Measurements from ENCODE around the gene EPB41L4A.

The EPB41L4A gene

DNA sequence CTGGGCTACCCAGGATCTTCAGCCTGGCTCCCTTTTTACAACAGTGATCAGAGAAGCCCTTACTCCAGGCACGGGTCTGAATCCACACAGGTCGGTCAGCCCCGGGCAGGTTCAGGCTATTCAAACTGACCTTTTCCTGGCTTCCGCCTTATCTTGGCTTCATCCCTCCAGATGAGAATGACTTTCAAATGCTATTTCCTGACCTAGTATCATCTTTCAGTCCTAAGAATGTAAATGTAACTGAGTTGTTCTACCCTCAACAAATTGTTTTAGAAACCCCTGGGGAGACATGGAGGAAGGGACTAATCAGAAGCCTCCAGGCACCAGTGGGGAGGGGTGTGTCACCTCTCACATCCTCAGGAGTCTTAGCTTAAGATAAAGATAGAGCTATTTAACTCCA is 213.2 kb downstream of the EPB41L4A start:
- Histone ChIP-seq H3K27ac (ENCODE audit: low read depth, low read length) (peak overlapping the region; percentile 95), H2BK15ac (replicated peaks; ENCODE audit: low read depth) (no peak overlapping the region), H3K9ac (ENCODE audit: low read length) (peak overlapping the region; percentile 18), H3K79me2 (ENCODE audit: control insufficient read depth, insufficient read depth, low read length) (no peaks in the 10 kb centered on the region), H3K4me3 (ENCODE audit: low read length) (no peak overlapping the region), H4K8ac (ENCODE audit: low read depth, low read length) (no peak overlapping the region), H3K27me3 (ENCODE audit: insufficient read depth, low read length, poor library complexity) (no peaks in the 10 kb centered on the region), H2BK5ac (ENCODE audit: low read length) (peak overlapping the region; percentile 75), H3K4me1 (ENCODE audit: control insufficient read depth, low read depth, low read length) (peaks cover 8% of the 10 kb centered on the region), H3K56ac (ENCODE audit: low read length) (peak overlapping the region; percentile 69), H4K5ac (ENCODE audit: low read length) (no peak overlapping the region), H3K18ac (ENCODE audit: low read length) (peak overlapping the region; percentile 97), H2AK5ac (ENCODE audit: low read length) (no peak overlapping the region), H3K4me2 (ENCODE audit: low read length) (no peak overlapping the region), H3K36me3 (ENCODE audit: control insufficient read depth, insufficient read depth, low read length) (no peaks in the 10 kb centered on the region), H3K4ac (ENCODE audit: low read depth, low read length) (peak overlapping the region; percentile 79), H2BK120ac (ENCODE audit: low read depth, low read length) (no peak overlapping the region), H3K23ac (ENCODE audit: low read length) (no peak overlapping the region), H3K79me1 (ENCODE audit: low read length) (no peaks in the 10 kb centered on the region)
- peak; percentile 98 for DNase-seq
- WGBS (ENCODE audit: extremely low coverage, insufficient coverage, low lambda C conversion rate) = no CpG with 5 or more reads among the region's 4 CpGs

- Histone ChIP-seq H2AK5ac (ENCODE audit: low read length) (no peak overlapping the region), H2BK15ac (replicated peaks; ENCODE audit: low read depth) (peak overlapping the region; percentile 36), H4K5ac (ENCODE audit: low read length) (no peak overlapping the region), H3K27me3 (ENCODE audit: insufficient read depth, low read length, poor library complexity) (no peaks in the 10 kb centered on the region), H2BK120ac (ENCODE audit: low read depth, low read length) (no peak overlapping the region), H3K36me3 (ENCODE audit: control insufficient read depth, insufficient read depth, low read length) (no peaks in the 10 kb centered on the region), H3K23ac (ENCODE audit: low read length) (no peak overlapping the region), H3K27ac (ENCODE audit: low read depth, low read length) (no peak overlapping the region), H3K9ac (ENCODE audit: low read length) (no peak overlapping the region), H2BK5ac (ENCODE audit: low read length) (no peak overlapping the region), H3K4me2 (ENCODE audit: low read length) (no peak overlapping the region), H3K79me2 (ENCODE audit: control insufficient read depth, insufficient read depth, low read length) (no peaks in the 10 kb centered on the region), H3K4me3 (ENCODE audit: low read length) (no peak overlapping the region), H4K8ac (ENCODE audit: low read depth, low read length) (no peak overlapping the region), H3K56ac (ENCODE audit: low read length) (no peak overlapping the region), H3K79me1 (ENCODE audit: low read length) (no peaks in the 10 kb centered on the region), H3K18ac (ENCODE audit: low read length) (peak overlapping the region; percentile 51), H3K4ac (ENCODE audit: low read depth, low read length) (no peak overlapping the region), H3K4me1 (ENCODE audit: control insufficient read depth, low read depth, low read length) (peaks cover 6% of the 10 kb centered on the region)
- WGBS (ENCODE audit: extremely low coverage, insufficient coverage, low lambda C conversion rate) = no CpG with 5 or more reads among the region's 4 CpGs
- DNase-seq = no peak
Observed at GRCh38 chr5:112203229-112203628, 215.8 kb downstream of the EPB41L4A start.

DNA sequence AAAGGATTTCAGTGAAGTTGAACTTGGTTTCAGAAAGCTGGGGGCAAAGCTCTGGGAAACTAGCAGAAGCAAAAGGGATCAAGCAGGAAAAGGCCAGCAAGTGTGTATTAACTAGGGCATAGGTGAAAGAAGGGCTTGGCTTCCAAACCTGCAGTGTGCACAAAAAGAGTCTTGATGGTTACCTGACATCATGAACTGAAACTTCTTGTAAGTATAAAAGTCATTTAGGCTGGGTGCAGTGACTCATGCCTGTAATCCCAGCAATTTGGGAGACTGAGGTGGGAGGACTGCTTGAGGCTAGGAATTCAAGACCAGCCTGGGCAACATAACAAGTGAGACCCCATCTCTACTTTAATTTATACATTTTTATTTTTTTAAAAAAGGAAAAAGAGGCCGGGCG is 216.4 kb downstream of the EPB41L4A start:
- Histone ChIP-seq H3K4ac (ENCODE audit: low read depth, low read length) (no peak overlapping the region), H4K5ac (ENCODE audit: low read length) (no peak overlapping the region)

DNA sequence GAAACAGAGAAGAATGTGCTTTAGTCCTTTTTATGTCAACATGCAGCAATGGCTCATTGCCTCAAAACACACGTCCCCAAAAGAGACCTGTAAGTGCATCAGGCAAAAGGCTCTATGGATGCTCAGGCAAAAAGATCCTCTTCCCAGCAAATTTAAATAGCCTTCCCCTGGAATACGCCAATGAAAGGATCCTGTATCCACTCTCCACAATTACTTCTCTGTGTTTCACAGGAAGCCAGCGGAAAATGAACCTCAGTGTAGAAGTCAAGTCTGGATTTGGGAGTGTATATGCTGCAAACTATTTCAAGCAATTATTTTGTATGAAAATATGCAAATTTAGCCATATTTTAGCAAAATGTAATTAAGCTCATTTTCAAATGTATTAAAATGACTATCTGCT is 217.9 kb downstream of the EPB41L4A start:
- no peak overlapping the region for H2BK5ac ChIP-seq (ENCODE audit: low read length)
- no peak overlapping the region for H2BK120ac ChIP-seq (ENCODE audit: low read depth, low read length)
- no peak overlapping the region for H4K8ac ChIP-seq (ENCODE audit: low read depth, low read length)
- no peaks in the 10 kb centered on the region for H3K79me2 ChIP-seq (ENCODE audit: control insufficient read depth, insufficient read depth, low read length)
- H3K4me1 ChIP-seq (ENCODE audit: control insufficient read depth, low read depth, low read length) = peaks cover 2% of the 10 kb centered on the region
- no peak overlapping the region for H3K4me3 ChIP-seq (ENCODE audit: low read length)
- H3K4me2 ChIP-seq (ENCODE audit: low read length) = no peak overlapping the region
- H3K9ac ChIP-seq (ENCODE audit: low read length) = no peak overlapping the region
- no CpG with 5 or more reads among the region's 3 CpGs for WGBS (ENCODE audit: extremely low coverage, insufficient coverage, low lambda C conversion rate)
- H3K56ac ChIP-seq (ENCODE audit: low read length) = no peak overlapping the region
- no peak overlapping the region for H3K27ac ChIP-seq (ENCODE audit: low read depth, low read length)
- H3K23ac ChIP-seq (ENCODE audit: low read length) = no peak overlapping the region
- H3K18ac ChIP-seq (ENCODE audit: low read length) = no peak overlapping the region
- DNase-seq = no peak
- no peaks in the 10 kb centered on the region for H3K36me3 ChIP-seq (ENCODE audit: control insufficient read depth, insufficient read depth, low read length)
- no peak overlapping the region for H2BK15ac ChIP-seq (replicated peaks; ENCODE audit: low read depth)
- no peak overlapping the region for H3K4ac ChIP-seq (ENCODE audit: low read depth, low read length)
- no peaks in the 10 kb centered on the region for H3K27me3 ChIP-seq (ENCODE audit: insufficient read depth, low read length, poor library complexity)
- no peaks in the 10 kb centered on the region for H3K79me1 ChIP-seq (ENCODE audit: low read length)
- H4K5ac ChIP-seq (ENCODE audit: low read length) = no peak overlapping the region
- H2AK5ac ChIP-seq (ENCODE audit: low read length) = no peak overlapping the region

More for the DNA sequence above, 216.4 kb downstream of the EPB41L4A start:
- Histone ChIP-seq H4K8ac (ENCODE audit: low read depth, low read length) (no peak overlapping the region), H3K36me3 (ENCODE audit: control insufficient read depth, insufficient read depth, low read length) (no peaks in the 10 kb centered on the region), H2BK120ac (ENCODE audit: low read depth, low read length) (no peak overlapping the region), H3K23ac (ENCODE audit: low read length) (no peak overlapping the region), H3K9ac (ENCODE audit: low read length) (no peak overlapping the region), H3K4me2 (ENCODE audit: low read length) (no peak overlapping the region), H2BK5ac (ENCODE audit: low read length) (no peak overlapping the region), H3K18ac (ENCODE audit: low read length) (no peak overlapping the region), H3K27me3 (ENCODE audit: insufficient read depth, low read length, poor library complexity) (no peaks in the 10 kb centered on the region), H3K79me1 (ENCODE audit: low read length) (no peaks in the 10 kb centered on the region), H2BK15ac (replicated peaks; ENCODE audit: low read depth) (no peak overlapping the region), H3K27ac (ENCODE audit: low read depth, low read length) (no peak overlapping the region), H3K79me2 (ENCODE audit: control insufficient read depth, insufficient read depth, low read length) (no peaks in the 10 kb centered on the region), H3K4me1 (ENCODE audit: control insufficient read depth, low read depth, low read length) (peaks cover 6% of the 10 kb centered on the region), H2AK5ac (ENCODE audit: low read length) (no peak overlapping the region), H3K4me3 (ENCODE audit: low read length) (no peak overlapping the region), H3K56ac (ENCODE audit: low read length) (no peak overlapping the region)
- no CpG with 5 or more reads among the region's 2 CpGs for WGBS (ENCODE audit: extremely low coverage, insufficient coverage, low lambda C conversion rate)
- no peak for DNase-seq

DNA sequence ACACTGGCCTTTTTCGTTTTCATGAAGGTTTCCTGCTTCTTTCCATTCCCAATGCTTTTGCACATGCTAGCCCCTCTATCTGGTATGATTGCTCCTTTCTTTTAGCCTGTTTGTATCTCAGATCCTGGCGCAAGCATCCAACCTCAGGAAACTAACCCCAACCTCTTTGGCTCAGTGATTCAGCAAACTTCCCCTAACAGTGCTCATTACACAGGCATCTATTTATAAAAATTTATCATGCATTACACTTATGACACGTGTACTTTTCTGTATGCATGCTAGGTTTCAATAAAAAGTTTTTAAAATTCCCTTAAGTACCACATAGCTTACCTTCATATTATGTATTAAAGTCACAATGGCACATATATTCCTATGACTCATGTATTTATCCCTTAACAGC is 218.9 kb downstream of the EPB41L4A start:
- Histone ChIP-seq H3K4me2 (ENCODE audit: low read length) (no peak overlapping the region), H3K18ac (ENCODE audit: low read length) (no peak overlapping the region), H3K27me3 (ENCODE audit: insufficient read depth, low read length, poor library complexity) (no peaks in the 10 kb centered on the region), H3K56ac (ENCODE audit: low read length) (no peak overlapping the region), H3K27ac (ENCODE audit: low read depth, low read length) (no peak overlapping the region), H2BK5ac (ENCODE audit: low read length) (no peak overlapping the region), H3K4me3 (ENCODE audit: low read length) (no peak overlapping the region), H3K23ac (ENCODE audit: low read length) (no peak overlapping the region), H3K79me1 (ENCODE audit: low read length) (no peaks in the 10 kb centered on the region), H2BK15ac (replicated peaks; ENCODE audit: low read depth) (no peak overlapping the region), H2BK120ac (ENCODE audit: low read depth, low read length) (no peak overlapping the region), H3K4me1 (ENCODE audit: control insufficient read depth, low read depth, low read length) (peaks cover 1% of the 10 kb centered on the region), H3K9ac (ENCODE audit: low read length) (no peak overlapping the region), H2AK5ac (ENCODE audit: low read length) (no peak overlapping the region), H3K79me2 (ENCODE audit: control insufficient read depth, insufficient read depth, low read length) (no peaks in the 10 kb centered on the region), H3K36me3 (ENCODE audit: control insufficient read depth, insufficient read depth, low read length) (no peaks in the 10 kb centered on the region), H4K8ac (ENCODE audit: low read depth, low read length) (no peak overlapping the region), H4K5ac (ENCODE audit: low read length) (no peak overlapping the region), H3K4ac (ENCODE audit: low read depth, low read length) (no peak overlapping the region)
- no peak for DNase-seq
- WGBS (ENCODE audit: extremely low coverage, insufficient coverage, low lambda C conversion rate) = no CpG with 5 or more reads among the region's 3 CpGs

- no peak overlapping the region for H3K56ac ChIP-seq (ENCODE audit: low read length)
- no peak overlapping the region for H3K4me2 ChIP-seq (ENCODE audit: low read length)
- no peak overlapping the region for H2BK15ac ChIP-seq (replicated peaks; ENCODE audit: low read depth)
- H2BK120ac ChIP-seq (ENCODE audit: low read depth, low read length) = no peak overlapping the region
- H3K9ac ChIP-seq (ENCODE audit: low read length) = no peak overlapping the region
- no peak overlapping the region for H4K5ac ChIP-seq (ENCODE audit: low read length)
- no peak overlapping the region for H3K18ac ChIP-seq (ENCODE audit: low read length)
- no peak for DNase-seq
- H3K79me1 ChIP-seq (ENCODE audit: low read length) = no peaks in the 10 kb centered on the region
- H3K4me1 ChIP-seq (ENCODE audit: control insufficient read depth, low read depth, low read length) = no peaks in the 10 kb centered on the region
- no peaks in the 10 kb centered on the region for H3K79me2 ChIP-seq (ENCODE audit: control insufficient read depth, insufficient read depth, low read length)
- no peak overlapping the region for H3K4me3 ChIP-seq (ENCODE audit: low read length)
- no peak overlapping the region for H2BK5ac ChIP-seq (ENCODE audit: low read length)
- no peak overlapping the region for H3K27ac ChIP-seq (ENCODE audit: low read depth, low read length)
- no CpG with 5 or more reads among the region's 3 CpGs for WGBS (ENCODE audit: extremely low coverage, insufficient coverage, low lambda C conversion rate)
- no peak overlapping the region for H3K4ac ChIP-seq (ENCODE audit: low read depth, low read length)
- no peak overlapping the region for H4K8ac ChIP-seq (ENCODE audit: low read depth, low read length)
- H3K23ac ChIP-seq (ENCODE audit: low read length) = no peak overlapping the region
- no peak overlapping the region for H2AK5ac ChIP-seq (ENCODE audit: low read length)
- no peaks in the 10 kb centered on the region for H3K27me3 ChIP-seq (ENCODE audit: insufficient read depth, low read length, poor library complexity)
- no peaks in the 10 kb centered on the region for H3K36me3 ChIP-seq (ENCODE audit: control insufficient read depth, insufficient read depth, low read length)
Observed at GRCh38 chr5:112196584-112196983, 222.5 kb downstream of the EPB41L4A start.

Data from mesendoderm (in vitro differentiated cells).